ENCODE results near the gene CGREF1. TPM values are rescaled to one million over a fixed set of nuclear protein-coding genes. Genes with fewer than 3 reads are reported as not detected.

CGREF1 gene
- total and polyA plus RNA-seq, 11 donors = 0.24 to 2.7 (median 0.92) TPM; not detected in 1

DNA sequence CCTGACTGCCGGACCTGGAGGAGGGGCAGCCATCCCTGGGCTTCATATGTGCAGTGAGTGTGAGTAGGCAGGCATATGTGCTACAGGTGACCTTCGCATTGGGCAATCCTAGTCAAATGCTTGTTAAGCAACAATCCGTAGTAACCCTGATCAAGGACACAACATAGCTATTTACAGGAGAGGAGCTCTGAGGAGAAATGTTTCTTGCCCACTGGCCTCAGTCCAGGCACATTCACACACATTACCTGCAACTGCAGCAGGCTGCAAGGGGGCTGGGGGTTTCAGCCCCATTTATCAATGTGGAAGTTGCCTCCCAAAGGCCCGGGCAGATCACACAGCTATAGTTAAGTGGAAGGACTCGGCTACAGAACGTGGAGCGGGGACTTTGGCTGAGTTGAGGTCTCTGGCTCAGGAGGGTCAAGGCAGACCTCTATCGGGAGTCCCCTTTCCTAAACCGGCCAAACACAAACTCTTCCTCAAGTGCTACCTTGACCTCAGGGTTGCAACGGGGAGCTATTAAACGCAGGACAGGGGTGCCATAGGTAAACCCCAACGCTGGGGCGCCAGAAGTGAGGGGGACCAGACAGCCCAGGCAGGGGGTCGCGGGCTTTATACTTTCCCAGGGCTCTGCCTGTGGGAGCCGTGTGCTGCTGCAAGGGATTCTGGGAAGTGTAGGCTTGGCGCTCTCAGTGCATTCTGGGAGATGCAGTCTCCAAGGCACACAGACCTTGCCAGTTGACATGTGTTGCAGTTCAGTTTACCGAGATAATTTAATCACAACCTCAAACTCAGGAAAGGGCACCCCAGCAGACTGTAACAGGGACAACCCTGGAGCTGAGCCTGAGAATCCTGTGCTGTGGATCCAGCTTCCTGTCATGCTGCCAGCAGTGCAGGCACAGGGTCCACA lies 22.9 kb downstream of the CGREF1 start:
- intact Hi-C loops (cut with DNase I) = loop anchor here in 7 of 10 donors (2.0 to 10.0 kb wide), 7 partner anchors 95 to 251 kb away; partner anchors contain the start of genes TRIM54 (in 4 of the 7), DNAJC5G (in 1 of the 7) and DPYSL5 (in 1 of the 7)
- ATAC-seq (peak; percentile 62 to 89 (median 86)), DNase-seq (peak; percentile 65 to 77 (median 71))
- Histone ChIP-seq H3K27me3 (no peaks in the 10 kb centered on the region), H3K36me3 (no peaks in the 10 kb centered on the region), H3K4me1 (peaks cover 0 to 20% (median 8%) of the 10 kb centered on the region in 12 donors), H3K9me3 (no peaks in the 10 kb centered on the region), H3K4me3 (peak overlapping the region in 9 of 12 donors; percentile 14 to 50 (median 43)), H3K27ac (peak overlapping the region in 6 of 12 donors; percentile 7 to 68 (median 56))
- no peak for TF ChIP-seq POLR2A (IDR thresholded peaks at IDR 0.05)
- TF ChIP-seq, protein P1, sequence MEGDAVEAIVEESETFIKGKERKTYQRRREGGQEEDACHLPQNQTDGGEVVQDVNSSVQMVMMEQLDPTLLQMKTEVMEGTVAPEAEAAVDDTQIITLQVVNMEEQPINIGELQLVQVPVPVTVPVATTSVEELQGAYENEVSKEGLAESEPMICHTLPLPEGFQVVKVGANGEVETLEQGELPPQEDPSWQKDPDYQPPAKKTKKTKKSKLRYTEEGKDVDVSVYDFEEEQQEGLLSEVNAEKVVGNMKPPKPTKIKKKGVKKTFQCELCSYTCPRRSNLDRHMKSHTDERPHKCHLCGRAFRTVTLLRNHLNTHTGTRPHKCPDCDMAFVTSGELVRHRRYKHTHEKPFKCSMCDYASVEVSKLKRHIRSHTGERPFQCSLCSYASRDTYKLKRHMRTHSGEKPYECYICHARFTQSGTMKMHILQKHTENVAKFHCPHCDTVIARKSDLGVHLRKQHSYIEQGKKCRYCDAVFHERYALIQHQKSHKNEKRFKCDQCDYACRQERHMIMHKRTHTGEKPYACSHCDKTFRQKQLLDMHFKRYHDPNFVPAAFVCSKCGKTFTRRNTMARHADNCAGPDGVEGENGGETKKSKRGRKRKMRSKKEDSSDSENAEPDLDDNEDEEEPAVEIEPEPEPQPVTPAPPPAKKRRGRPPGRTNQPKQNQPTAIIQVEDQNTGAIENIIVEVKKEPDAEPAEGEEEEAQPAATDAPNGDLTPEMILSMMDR (IDR thresholded peaks at IDR 0.05) = peak in 1 of 12 donors; percentile 14
- 24 to 31% (median 25%) methylated on average over 16 to 18 of the region's 18 CpGs for WGBS, 4 donors

DNA sequence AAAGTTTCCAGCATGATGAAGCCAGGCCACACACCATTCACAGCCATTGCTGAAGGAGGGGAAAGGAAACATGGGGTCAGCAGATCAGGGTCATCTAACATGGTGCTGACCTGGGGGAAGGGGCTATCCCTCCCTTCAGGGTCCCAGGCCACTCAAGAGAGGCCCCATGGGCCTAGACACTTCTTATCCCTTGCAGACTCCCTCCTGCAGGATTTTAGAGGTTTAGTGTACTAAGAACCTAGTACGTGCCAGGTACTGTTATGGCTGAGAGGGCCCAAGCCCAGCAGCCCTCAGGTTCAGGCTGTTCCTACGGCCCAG lies 23.5 kb downstream of the CGREF1 start:
- WGBS, 4 donors = 92 to 100% (median 97%) methylated on average over 2 of the region's 2 CpGs
- intact Hi-C loops (cut with DNase I) = loop anchor here in 7 of 10 donors (5.0 to 10.0 kb wide), 6 partner anchors 97 to 251 kb away; partner anchors contain the start of genes TRIM54 (in 4 of the 7), DNAJC5G (in 1 of the 7) and DPYSL5 (in 1 of the 7)
- no peak overlapping the region for H3K27ac ChIP-seq

DNA sequence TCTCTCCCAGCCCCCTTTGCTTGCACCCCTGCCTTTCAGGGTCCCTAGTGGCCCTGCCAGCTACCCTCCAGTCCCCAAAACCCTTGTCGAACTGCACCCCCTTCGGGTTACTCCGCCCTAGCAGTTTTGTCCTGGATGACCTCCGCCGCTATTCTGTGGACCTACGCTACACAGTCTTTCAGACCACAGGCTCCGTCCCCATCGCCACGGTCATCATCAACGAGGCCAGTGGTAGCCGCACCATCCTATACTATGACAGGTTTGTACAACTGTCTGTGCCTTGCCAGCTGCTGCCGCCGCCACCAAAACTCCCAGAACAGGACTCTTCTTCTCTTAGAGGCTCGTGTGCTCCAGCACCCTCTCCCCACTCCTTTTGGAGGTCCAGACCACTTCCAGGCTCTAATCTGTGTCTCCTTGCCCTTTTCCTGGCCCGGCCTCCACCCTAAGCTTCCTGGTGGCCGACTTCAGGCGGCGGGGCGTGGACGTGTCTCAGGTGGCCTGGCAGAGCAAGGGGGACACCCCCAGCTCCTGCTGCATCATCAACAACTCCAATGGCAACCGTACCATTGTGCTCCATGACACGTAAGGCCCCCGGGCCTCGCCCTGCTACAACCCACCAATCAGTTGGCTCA lies 24.5 kb downstream of the CGREF1 start:
- WGBS, 4 donors = 92 to 95% (median 94%) methylated on average over 24 of the region's 24 CpGs
- TF ChIP-seq, protein P1 (IDR thresholded peaks at IDR 0.05) = no peak
- TF ChIP-seq POLR2A (IDR thresholded peaks at IDR 0.05) = no peak
- Histone ChIP-seq H3K4me1 (peaks cover 0 to 20% (median 8%) of the 10 kb centered on the region in 12 donors), H3K36me3 (no peaks in the 10 kb centered on the region), H3K27me3 (no peaks in the 10 kb centered on the region), H3K9me3 (no peaks in the 10 kb centered on the region), H3K27ac (no peak overlapping the region), H3K4me3 (no peak overlapping the region)
- no peak for ATAC-seq
- intact Hi-C loops (cut with DNase I) = loop anchor here in 2 of 10 donors (10.0 kb wide), 2 partner anchors 190 to 250 kb away; partner anchors contain the start of genes DPYSL5 (in 1 of the 2) and TRIM54 (in 1 of the 2)
- DNase-seq = no peak

More for the DNA sequence above, 23.5 kb downstream of the CGREF1 start:
- ATAC-seq = no peak
- Histone ChIP-seq H3K36me3 (no peaks in the 10 kb centered on the region), H3K4me3 (no peak overlapping the region), H3K9me3 (no peaks in the 10 kb centered on the region), H3K27me3 (no peaks in the 10 kb centered on the region), H3K4me1 (peaks cover 0 to 20% (median 8%) of the 10 kb centered on the region in 12 donors)
- TF ChIP-seq, protein P1 (IDR thresholded peaks at IDR 0.05) = no peak
- TF ChIP-seq POLR2A (IDR thresholded peaks at IDR 0.05) = no peak
- no peak for DNase-seq

All from heart left ventricle (tissue), 16 donors.